ENCODE results near the gene ARF1. TPM values are rescaled to one million over a fixed set of nuclear protein-coding genes. Genes with fewer than 3 reads are reported as not detected.

Gene ARF1
- total RNA-seq, 1 donor from 2014 or later: 361 TPM

DNA sequence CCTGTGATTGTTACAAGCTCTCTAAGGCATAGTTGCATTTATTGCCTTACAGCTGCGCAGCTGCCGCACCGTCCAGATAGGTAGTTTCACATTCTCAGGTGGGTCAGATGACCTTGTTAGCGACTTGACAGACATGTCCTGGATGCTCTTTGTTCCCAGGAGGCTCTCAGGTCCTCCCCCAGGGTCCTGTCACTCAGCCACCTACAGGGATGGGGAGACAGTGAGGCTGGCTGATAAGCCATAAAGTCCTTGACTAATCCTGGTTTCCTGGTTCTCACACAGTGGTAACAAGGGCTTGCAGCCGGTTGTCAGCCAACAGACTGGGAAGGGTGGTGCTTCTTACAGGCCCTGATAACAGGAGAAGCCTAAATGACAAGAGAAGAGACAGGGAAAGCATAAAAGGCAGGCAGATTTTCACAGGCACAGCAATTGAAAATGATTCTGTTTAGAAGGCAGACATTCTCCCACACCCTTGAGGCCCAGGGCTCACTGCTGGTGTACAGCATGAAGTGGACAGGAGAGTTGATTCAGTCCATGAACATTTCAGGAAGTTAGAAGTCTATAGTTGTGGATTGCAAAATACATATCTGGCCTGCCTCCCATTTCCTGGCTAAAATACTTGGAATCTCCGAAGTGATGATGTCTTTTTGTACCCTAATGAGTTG lies 2.9 kb downstream of the ARF1 start:
- no peak for DNase-seq (ENCODE audit: low spot score)

DNA sequence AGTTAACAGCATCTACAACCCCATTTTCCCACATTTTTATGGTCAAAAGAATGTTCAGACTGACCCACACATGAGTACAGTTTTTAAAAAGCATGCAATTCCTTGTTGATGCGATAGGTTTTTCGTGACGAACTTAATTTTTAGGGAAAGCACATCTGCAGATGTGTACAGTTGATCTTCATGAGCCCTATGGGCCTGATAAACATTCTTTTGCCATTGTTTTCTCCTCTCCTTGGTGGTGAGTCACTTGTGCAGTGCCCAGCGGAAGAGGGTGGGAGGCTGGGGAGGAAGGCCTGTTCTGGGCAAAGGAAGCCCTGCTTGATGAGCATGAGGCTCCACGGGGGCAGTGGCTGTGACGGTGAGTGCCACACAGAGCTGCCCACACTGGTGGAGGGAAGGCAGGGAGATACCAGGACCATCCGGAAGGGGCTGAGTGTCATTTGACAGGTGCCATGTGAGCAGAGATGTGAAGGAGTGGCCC lies 5.3 kb downstream of the ARF1 start:
- DNase-seq (ENCODE audit: low spot score): no peak

DNA sequence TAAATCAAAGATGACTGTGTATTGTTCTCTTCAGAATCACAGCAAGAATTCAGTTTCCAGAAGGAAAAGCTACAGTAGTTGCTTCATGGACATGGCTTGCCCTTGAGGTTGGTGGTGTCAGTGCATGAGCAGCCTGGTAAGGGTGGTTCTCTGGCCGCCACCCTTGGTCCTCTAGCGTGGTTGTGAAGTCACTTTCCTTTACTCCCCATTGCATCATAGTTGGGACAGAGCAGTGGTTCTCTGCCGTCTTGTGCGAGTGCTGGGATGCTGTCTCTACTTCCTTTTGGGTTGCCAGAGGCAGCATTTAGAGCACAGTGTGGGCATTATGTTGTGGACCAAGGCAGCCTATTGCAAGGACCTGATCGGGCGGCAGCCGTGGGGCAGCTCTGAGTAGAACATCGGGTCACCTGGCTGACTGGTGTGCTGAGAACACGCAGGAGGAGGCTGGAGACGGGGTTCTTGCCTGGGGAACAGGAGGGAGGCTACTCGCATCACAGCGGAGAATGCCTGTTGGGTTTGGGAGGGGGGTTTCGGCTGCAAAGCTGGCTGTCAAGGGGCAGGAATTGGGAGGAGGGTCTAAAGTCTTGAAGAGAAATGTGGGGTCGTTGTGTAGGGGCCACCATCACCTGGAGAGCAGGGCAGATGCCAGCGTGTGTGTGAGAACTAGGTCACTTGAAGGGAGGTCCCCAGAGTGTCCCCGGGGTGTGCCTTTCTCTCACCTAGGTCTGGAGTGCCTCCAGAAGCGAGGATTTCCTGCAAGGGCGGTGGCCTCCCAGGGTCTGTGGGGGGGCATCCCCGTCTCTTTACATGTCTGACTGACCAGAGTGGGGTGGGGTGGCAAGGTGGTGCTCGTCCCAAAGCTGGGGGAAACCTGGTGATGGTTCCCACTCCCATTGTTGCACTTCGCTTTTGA lies 6.3 kb downstream of the ARF1 start:
- no peak for DNase-seq (ENCODE audit: low spot score)

DNA sequence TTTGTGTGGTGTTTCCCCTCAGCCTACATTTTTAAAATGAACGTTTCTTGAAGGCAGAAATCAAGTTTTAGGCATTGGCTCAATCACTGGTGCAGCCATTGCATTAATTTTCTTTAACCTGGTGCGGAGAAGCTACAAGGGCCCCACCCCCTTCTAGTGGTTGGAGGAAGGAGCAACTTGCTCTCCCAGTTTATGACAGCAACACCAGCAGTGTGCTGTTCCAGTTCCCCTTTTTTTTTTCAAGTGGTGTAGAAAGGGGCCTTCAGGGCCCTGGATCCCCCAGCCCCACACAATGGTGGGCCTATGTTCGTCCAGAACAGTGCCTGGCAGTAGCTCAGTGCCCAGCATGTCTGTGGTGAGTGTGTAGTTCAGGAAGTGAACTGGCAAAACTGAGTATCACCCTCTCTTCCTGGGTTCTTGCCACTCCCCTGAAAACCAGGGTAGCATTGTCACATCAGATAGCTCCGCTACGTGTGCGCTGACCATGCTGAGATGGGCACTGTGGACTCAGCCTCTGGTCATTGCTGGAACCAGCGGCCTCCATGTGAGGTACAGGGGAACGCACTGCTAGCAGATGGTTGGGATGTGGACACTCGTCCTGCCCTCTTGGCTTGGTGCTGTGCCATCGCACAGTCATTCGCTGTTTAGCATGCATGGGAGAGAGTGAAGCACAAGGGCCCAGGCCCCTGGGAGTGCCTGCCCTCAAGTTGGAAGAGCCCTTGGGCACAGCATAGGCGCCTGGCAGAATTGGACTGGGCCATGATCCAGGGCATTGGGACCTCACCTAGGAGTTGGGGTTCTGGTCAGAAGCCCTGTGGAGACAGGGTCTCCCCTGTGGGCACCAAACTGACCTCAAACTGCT lies 7.2 kb downstream of the ARF1 start:
- no peak for DNase-seq (ENCODE audit: low spot score)

DNA sequence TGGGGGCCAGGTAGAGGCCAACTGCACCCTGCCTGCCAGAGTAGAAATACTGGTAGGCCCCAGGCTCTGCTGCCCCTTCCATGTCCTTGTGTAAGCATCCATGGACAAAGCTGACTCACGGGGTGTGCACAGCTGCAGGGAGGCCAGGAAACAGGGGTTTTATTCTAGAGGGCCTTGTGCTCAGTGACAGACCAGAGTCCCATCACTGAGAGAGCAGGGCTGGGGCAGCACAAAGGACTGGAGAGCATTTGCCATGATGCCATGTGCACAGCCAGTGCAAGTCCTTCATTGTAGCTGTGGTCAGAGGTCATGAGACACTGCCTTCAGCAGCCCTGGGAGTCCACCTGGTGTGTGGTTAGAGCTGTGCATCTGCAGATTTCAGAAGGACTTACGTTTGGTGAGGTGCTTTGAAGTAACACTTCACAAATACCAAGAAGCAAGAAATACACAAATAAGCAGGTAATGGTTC lies 8.1 kb downstream of the ARF1 start:
- no peak for DNase-seq (ENCODE audit: low spot score)

DNA sequence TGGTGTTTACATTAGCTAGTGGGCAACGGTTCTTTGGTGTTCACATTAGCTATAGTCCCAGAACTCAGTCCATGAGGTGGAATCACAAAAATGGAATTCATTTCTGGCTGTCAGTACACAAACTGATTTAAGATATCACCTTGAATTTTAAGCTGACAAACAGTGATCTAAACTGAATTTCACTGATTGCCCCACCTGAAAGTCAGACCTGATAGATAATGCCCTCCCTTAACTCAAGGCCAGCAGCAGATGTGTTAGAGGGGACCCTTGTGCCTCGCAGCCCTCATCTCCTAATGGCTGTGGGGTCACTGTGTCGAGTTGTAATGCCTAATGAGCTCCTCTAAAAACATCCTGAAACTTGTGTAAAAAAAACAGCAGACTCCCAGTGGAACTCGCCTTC lies 8.6 kb downstream of the ARF1 start:
- DNase-seq (ENCODE audit: low spot score): no peak

DNA sequence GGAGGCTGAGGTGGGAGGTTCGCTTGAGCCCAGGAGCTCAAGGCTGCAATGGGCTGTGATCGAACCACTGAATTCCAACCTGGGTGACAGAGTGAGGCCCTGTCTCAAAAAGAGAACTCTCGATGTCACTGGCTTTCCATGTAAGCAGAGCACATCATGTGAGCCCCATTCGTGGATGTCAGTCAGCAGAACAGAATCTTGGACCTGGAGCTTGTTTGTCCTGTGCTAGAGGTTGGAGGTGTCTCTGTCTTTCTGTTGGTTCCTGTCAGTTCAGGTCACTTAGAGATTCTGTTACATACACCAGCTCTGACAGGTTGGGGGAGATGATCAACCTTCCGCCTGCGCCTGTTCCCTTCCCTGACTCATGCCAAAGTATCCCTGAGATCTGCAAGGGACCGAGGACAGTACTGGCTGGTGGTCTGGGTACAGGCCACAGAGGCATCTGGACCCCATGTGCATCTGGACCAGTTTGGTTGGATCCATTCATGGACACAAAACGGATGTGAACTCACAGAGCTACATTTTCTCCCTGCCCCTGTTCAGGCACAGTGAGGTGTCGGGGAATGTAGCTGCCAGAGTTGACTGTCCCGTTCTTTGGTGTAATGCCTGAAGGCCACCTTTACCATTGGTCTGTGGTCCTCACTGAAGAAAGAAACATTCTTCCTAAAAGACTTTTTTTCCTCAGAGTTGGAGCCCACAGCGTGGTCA lies 10.0 kb downstream of the ARF1 start:
- no peak for DNase-seq (ENCODE audit: low spot score)

DNA sequence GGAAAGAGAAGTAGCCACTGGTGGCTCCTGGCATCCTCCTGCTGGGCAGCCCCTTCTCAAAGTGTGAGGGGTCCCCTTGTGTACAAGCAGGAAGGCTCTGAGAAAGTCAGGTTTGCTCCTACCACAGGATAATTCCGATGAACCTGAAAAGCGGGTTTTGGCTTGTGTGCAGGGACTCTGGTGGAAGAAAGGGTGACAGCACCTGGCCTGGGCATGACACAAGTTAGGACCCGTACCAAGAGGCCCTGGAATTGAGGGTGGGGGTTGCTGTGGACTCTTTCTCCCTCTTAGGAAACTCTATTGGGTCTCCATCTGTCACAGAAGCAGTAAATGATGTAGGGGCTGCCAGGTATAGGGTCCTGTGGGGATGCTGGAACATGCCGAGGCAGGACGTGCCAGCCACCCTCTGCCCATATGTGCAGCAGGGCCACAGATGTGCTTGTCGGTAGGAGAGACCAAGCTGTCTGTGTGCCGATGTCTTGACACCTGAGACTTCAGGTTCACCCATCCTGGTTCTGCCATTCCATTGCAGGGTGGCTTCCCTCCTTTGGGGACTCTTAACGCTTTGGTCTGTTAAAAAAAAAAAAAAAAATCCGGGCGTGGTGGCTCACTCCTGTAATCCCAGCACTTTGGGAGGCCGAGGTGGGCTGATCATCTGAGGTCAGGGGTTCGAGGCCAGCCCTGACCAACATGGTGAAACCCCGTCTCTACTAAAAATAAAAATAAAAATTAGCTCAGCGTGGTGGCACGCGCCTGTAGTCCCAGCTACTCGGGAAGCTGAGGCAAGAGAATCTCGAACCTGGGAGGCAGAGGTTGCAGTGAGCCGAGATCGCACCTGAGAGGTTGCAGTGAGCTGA lies 10.8 kb downstream of the ARF1 start:
- DNase-seq (ENCODE audit: low spot score): peak; percentile 35

DNA sequence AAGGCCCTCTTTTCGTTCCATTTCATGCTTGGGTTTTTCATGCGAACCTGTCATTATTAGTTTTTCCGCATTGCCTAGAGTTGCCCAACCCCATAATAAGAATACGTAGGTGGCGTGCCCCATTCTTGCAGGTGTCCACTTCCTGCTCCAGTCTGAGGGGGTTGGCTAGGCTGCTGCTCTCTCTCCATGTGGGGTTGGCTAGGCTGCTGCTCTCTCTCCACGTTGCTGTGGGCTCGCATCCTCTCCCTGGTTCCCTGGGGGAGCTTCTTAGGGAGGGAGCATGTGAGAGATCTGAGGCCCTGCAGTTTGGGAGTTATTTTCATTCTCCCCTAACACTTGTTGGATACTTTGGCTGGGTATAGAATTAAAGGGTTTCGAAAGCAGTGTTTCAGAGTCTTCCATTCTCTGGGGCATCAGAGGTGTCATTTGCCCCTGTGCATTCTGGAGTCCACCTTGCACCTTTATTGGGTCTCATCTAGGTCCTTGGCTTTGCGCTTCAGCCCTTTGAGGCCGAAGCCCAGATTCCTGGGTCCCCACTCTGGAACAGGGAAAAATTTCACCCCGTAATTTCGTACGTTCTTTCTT lies 12.0 kb downstream of the ARF1 start:
- peak; percentile 22 for DNase-seq (ENCODE audit: low spot score)

DNA sequence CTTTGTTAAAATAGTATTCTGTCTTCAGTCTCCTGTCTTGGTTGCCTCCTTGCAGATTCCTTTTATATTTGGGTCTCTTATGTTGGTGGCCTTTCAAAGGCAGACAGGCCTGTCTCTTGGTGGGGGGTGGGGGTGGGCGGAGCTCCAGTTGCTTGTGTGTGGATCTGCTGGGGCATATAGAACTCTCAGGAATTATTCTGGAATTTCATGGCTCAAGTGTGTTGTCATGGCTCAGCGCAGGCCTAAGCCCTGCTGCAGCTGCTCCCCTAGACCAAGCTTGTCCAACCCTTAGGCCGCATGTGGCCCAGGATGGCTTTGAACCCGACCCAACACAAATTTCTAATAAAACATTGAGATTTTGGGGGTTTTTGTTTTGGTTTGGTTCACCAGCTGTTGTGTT lies 12.7 kb downstream of the ARF1 start:
- DNase-seq (ENCODE audit: low spot score): no peak

DNA sequence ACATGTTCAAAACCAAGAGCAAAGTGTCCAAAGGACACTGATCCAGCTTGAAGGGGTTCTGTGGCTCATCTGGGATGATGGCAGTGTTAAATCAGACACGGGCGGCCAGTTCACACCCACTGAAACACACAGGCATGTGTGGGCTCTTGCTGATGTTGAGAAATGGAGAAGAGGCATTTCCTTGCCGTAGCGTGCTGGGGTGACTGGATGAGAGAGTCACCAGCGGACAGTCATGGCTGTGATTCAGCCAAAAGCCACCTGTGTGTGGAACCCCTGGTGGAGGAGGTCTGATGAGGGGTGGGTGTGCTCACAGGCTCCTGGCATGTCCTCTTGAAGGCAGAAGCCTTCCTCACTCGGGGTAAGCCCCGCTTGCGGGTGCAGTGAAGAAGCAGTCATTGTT lies 13.4 kb downstream of the ARF1 start:
- no peak for DNase-seq (ENCODE audit: low spot score)

DNA sequence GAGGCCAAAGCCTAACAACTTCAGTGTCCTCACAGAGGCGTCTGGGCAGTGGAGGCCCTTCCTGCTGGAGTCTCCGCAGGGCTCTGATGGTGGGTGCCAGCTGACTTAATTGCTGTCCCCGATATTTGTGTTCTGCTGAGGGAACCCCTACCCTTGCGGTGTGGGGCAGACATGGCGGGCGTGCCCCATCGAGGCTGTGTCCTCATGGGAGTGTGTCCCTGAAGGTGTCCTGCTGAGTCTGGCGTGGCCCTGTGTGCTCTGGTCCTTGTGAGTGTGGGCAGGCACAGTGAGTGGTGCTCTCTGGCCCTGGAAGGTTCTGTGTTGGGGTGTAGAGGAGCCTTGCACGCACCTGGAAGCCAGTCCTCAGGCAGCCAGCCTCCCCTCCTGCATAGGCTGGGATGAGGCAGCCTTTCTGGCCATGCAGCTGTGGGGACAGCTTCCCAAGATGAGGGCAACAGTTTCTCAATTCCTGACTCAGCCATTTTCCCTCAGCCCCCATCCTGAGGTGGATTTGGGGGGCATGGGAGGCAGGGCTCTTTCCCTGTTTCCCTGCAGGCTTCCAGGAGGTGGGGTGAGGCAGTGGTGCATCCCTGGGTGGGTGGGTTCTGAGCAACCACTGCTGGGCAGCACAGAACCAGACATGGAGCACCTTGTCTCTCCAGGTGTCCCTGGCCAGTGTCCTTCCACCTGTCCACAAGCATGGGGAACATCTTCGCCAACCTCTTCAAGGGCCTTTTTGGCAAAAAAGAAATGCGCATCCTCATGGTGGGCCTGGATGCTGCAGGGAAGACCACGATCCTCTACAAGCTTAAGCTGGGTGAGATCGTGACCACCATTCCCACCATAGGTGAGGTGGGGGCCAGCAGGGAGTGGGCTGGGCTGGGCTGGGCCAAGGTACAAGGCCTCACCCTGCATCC lies 14.2 kb downstream of the ARF1 start:
- peak; percentile 37 for DNase-seq (ENCODE audit: low spot score)

DNA sequence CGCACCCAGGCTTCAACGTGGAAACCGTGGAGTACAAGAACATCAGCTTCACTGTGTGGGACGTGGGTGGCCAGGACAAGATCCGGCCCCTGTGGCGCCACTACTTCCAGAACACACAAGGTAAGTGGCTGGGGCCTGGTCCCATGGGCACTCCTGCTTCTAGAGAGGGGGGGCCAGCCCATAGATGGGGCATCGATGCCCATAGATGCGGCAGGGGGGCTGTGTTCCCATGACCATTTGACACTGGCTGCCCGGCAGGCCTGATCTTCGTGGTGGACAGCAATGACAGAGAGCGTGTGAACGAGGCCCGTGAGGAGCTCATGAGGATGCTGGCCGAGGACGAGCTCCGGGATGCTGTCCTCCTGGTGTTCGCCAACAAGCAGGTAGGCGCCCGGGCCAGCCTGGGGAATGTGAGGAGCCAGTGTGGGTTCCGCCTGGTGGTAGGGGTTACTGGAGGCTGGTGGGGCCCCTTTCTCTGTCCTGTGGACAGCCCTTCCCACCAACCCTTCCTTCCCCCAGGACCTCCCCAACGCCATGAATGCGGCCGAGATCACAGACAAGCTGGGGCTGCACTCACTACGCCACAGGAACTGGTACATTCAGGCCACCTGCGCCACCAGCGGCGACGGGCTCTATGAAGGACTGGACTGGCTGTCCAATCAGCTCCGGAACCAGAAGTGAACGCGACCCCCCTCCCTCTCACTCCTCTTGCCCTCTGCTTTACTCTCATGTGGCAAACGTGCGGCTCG lies 15.0 kb downstream of the ARF1 start:
- peak; percentile 40 for DNase-seq (ENCODE audit: low spot score)

DNA sequence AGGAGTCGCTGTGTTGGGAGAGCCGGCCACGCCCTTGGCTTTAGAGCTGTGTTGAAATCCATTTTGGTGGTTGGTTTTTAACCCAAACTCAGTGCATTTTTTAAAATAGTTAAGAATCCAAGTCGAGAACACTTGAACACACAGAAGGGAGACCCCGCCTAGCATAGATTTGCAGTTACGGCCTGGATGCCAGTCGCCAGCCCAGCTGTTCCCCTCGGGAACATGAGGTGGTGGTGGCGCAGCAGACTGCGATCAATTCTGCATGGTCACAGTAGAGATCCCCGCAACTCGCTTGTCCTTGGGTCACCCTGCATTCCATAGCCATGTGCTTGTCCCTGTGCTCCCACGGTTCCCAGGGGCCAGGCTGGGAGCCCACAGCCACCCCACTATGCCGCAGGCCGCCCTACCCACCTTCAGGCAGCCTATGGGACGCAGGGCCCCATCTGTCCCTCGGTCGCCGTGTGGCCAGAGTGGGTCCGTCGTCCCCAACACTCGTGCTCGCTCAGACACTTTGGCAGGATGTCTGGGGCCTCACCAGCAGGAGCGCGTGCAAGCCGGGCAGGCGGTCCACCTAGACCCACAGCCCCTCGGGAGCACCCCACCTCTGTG lies 15.9 kb downstream of the ARF1 start:
- DNase-seq (ENCODE audit: low spot score): no peak

DNA sequence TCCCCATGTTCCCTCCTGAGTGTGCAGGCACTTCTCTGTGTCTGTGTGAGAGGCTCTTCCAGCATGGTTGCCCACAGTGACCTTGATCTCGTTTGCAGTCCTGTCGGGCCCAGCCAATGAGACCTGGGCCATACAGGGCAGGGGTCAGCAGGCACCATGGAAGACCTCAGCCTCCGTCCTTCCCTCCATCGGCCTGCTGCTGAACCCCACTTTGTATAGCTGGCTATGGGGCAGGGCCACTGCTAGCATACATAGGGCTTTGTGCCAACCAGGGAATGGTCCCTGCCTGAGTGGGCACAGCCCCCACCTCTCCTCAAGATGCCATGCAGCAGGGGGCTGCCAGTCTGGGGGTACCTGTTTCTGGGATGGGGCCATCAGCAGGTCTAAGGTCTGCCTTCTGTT lies 16.8 kb downstream of the ARF1 start:
- DNase-seq (ENCODE audit: low spot score): peak; percentile 39

DNA sequence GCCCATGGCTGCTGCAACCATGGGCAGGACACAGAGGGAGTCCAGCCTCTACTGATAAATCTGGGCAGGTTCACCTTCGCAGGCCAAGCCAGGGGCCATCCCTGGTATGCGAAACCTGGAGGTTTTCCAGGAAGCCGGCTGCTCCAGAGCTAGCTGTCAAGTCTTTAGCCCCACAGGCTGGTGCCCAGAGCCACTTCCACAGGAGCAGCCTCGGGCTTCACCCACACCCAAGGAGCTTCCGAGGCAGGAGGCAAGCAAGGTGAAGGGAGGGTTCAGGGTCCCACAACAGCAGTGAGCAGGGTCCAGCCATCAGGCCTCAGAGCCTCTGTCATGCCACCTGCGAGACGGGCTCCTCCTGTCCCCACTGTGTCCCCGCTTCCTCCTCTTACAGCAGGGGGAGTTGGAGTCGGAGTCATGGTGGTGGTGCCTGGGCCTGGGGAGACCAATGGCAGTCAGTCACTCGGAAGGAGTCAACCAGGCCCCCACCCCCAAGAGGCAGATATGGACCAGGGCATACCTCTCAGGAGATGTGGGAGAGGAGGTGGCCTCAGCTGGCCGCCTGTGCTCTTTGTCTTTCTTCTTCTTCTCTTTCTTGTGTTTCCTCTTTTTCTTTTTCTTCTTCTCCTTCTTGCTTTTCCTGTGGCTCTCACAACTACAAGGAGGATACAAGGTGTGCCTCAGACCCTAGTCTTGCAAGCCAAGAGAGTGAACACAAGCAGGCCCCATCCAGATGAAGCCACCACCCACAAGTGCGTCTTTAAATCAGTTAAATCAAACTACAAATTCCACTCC lies 18.5 kb downstream of the ARF1 start:
- DNase-seq (ENCODE audit: low spot score): peak; percentile 42

DNA sequence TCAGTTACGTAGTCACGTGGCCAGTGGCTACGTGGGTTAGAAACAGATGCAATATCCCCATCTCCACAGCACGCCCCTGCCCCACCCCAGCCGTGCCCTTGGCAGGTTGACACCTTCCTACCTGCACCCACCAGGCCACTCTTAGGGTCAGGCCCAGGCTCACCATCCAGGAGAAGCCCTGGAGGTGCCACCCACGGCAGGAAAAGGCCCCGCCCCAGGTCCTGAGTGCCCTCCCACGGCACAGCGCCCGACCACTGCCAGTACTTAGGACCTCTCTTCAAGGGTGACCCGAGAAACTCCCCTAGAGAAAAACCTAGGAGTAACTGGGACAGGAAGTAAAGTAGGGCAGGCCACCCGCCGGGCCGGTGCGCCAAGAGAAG lies 19.1 kb downstream of the ARF1 start:
- DNase-seq (ENCODE audit: low spot score): peak; percentile 49
